IPS-15b (cell line): Measurements from ENCODE around the gene POU2F1.
"Not testable (repeated sequence)": the region's sequence is repeated elsewhere in the genome, so short reads cannot be mapped to it uniquely, and the experiment has no call there.

ENCODE experiments used
- H3K27me3 ChIP-seq: one replicate; pipeline ENCODE4 v1.6.1; 2013; ENCODE audit warnings: low read length; ENCODE audit not compliant: control insufficient read depth, insufficient read depth
- H3K36me3 ChIP-seq: one replicate; pipeline ENCODE4 v1.6.1; 2013; ENCODE audit warnings: low read length; ENCODE audit not compliant: control insufficient read depth, insufficient read depth
- H3K4me1 ChIP-seq: one replicate; pipeline ENCODE4 v1.6.1; 2013; ENCODE audit warnings: mild to moderate bottlenecking, low read length; ENCODE audit not compliant: control insufficient read depth, insufficient read depth
- H3K4me3 ChIP-seq: one replicate; pipeline ENCODE4 v1.5.1; 2013; ENCODE audit warnings: low read depth, low read length
- H3K9ac ChIP-seq: one replicate; pipeline ENCODE4 v1.6.1; 2013; ENCODE audit warnings: low read depth, mild to moderate bottlenecking, low read length
- H3K9me3 ChIP-seq: one replicate; pipeline ENCODE4 v1.6.1; 2013; ENCODE audit warnings: mild to moderate bottlenecking, low read length; ENCODE audit not compliant: control insufficient read depth, insufficient read depth

The POU2F1 gene

DNA sequence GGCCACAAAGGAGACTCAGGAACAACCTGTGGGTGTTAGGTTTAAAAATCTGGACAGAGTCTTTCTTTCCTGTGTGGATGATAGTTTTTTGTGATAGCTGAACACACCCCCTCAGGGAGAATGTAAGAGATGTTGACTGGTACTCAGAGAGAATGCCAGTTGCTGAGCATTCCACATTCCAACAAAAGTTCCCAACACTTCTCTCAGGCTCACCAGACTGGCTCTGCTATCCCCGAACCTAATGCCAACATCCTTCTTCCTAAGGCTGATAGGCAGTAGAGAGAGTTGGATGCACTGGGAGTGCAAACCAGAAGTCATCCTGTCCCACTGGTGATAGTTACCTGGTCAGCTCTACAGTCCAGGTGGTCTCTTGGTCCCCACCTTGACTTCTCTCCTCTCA, 28.7 kb upstream of the POU2F1 start:
- no peaks in the 10 kb centered on the region for H3K36me3 ChIP-seq
- H3K27me3 ChIP-seq = no peaks in the 10 kb centered on the region
- no peak overlapping the region for H3K4me3 ChIP-seq
- H3K9me3 ChIP-seq = no peaks in the 10 kb centered on the region
- H3K4me1 ChIP-seq = no peaks in the 10 kb centered on the region
- H3K9ac ChIP-seq = no peak overlapping the region

DNA sequence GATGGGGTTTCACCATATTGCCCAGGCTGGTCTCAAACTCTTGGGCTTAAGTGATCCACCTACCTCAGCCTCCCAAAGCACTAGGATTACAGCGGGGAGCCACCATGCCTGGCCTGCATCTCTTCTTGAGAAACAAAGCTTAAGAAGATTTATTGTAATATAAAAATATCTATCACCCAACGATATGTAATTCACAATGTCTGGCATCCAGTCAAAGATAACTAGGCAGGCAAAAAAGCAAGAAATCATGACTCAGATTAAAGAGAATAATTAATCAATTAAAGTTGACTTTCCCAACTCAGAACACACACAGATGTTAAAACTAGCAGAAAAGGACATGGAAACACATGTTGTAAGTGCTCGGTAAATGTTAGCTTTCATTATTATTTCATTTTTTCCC, 26.5 kb upstream of the POU2F1 start:
- H3K4me1 ChIP-seq = peaks cover 5% of the 10 kb centered on the region
- no peak overlapping the region for H3K4me3 ChIP-seq
- H3K36me3 ChIP-seq = no peaks in the 10 kb centered on the region
- H3K27me3 ChIP-seq = no peaks in the 10 kb centered on the region
- H3K9ac ChIP-seq = no peak overlapping the region
- no peaks in the 10 kb centered on the region for H3K9me3 ChIP-seq

GRCh38 chr1:167196166-167196565, 24.5 kb upstream of the POU2F1 start:
- Histone ChIP-seq H3K9me3 (no peaks in the 10 kb centered on the region), H3K4me1 (peaks cover 5% of the 10 kb centered on the region), H3K36me3 (no peaks in the 10 kb centered on the region), H3K4me3 (no peak overlapping the region), H3K27me3 (no peaks in the 10 kb centered on the region), H3K9ac (no peak overlapping the region)

GRCh38 chr1:167197236-167197635, 23.4 kb upstream of the POU2F1 start:
- H3K36me3 ChIP-seq = no peaks in the 10 kb centered on the region
- peaks cover 5% of the 10 kb centered on the region for H3K4me1 ChIP-seq
- no peak overlapping the region for H3K9ac ChIP-seq
- H3K4me3 ChIP-seq = no peak overlapping the region
- H3K27me3 ChIP-seq = no peaks in the 10 kb centered on the region
- no peaks in the 10 kb centered on the region for H3K9me3 ChIP-seq

DNA sequence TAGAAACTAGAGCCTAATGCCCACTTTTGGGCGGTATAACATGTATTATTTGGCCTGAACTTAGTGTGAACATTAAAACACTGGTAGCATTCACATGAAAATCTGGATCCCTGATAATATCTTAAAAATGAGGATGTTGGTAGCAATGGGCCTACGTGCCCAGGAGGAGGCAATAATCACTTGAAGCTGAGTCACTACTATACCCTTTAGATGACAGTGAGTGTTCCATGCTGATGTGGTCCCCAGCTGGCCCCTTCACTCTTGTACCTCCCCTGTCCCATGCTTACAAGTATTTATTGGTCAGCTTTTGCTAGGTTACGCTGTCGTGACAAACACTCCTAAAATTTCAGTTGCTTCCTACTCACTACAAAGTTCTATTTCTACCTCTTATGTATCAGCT, 23.0 kb upstream of the POU2F1 start:
- Histone ChIP-seq H3K9ac (no peak overlapping the region), H3K9me3 (no peaks in the 10 kb centered on the region), H3K27me3 (no peaks in the 10 kb centered on the region), H3K4me3 (no peak overlapping the region), H3K36me3 (no peaks in the 10 kb centered on the region), H3K4me1 (peaks cover 5% of the 10 kb centered on the region)

GRCh38 chr1:167198518-167199133, 22.1 kb upstream of the POU2F1 start:
- Histone ChIP-seq H3K9me3 (no peaks in the 10 kb centered on the region), H3K9ac (no peak overlapping the region), H3K4me3 (no peak overlapping the region), H3K4me1 (peaks cover 5% of the 10 kb centered on the region), H3K36me3 (no peaks in the 10 kb centered on the region), H3K27me3 (no peaks in the 10 kb centered on the region)

DNA sequence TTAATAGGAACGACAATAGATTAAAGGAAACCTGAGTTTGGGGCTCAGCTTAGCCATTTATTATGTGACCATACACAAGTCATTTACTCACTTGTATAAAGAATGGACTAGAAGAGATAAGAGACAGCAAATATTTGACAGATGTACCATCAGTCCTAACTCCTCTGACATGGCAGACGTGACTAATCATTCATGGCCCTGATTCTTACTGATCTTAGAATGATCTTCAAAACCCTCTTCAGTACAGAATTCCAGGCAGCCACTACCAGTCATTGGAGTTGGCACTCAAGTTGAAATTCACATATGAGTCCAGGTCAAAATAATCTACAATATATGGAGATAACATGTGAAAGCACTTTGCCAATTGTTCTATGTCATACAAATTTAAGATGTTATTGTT, 21.0 kb upstream of the POU2F1 start:
- Histone ChIP-seq H3K4me3 (no peak overlapping the region), H3K9ac (no peak overlapping the region), H3K4me1 (peaks cover 5% of the 10 kb centered on the region), H3K9me3 (no peaks in the 10 kb centered on the region), H3K36me3 (no peaks in the 10 kb centered on the region), H3K27me3 (no peaks in the 10 kb centered on the region)

DNA sequence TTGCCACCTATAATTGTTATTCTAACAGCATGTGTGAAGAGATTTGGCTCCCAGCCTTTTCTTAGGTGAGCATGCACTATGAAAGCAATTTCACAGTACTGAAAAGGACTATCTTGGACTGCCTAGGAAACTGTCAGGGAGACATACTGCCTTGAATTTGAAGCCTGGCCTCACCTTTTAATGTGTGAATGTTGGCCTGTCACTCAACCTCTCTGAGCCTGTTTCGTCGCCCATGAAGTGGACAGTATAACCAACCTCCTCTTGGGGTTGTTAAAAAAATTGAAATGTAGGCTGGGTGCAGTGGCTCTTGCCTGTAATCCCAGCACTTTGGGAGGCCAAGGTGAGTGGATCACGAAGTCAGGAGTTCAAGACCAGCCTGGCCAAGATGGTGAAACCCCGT, 20.4 kb upstream of the POU2F1 start:
- Histone ChIP-seq H3K27me3 (no peaks in the 10 kb centered on the region), H3K4me3 (no peak overlapping the region), H3K4me1 (peaks cover 5% of the 10 kb centered on the region), H3K36me3 (no peaks in the 10 kb centered on the region), H3K9me3 (no peaks in the 10 kb centered on the region), H3K9ac (no peak overlapping the region)

GRCh38 chr1:167200749-167201148, 19.9 kb upstream of the POU2F1 start:
- Histone ChIP-seq H3K4me1 (peaks cover 5% of the 10 kb centered on the region), H3K36me3 (no peaks in the 10 kb centered on the region), H3K9me3 (no peaks in the 10 kb centered on the region), H3K9ac (no peak overlapping the region), H3K4me3 (no peak overlapping the region), H3K27me3 (no peaks in the 10 kb centered on the region)

- no peaks in the 10 kb centered on the region for H3K27me3 ChIP-seq
- H3K4me1 ChIP-seq = peaks cover 10% of the 10 kb centered on the region
- H3K9me3 ChIP-seq = no peaks in the 10 kb centered on the region
- no peaks in the 10 kb centered on the region for H3K36me3 ChIP-seq
- no peak overlapping the region for H3K4me3 ChIP-seq
- H3K9ac ChIP-seq = no peak overlapping the region
Observed at GRCh38 chr1:167202049-167202448, 18.6 kb upstream of the POU2F1 start.

GRCh38 chr1:167205306-167206050, 15.2 kb upstream of the POU2F1 start:
- H3K27me3 ChIP-seq, H3K9ac ChIP-seq, H3K36me3 ChIP-seq, H3K9me3 ChIP-seq, H3K4me1 ChIP-seq, H3K4me3 ChIP-seq: not testable (repeated sequence)

DNA sequence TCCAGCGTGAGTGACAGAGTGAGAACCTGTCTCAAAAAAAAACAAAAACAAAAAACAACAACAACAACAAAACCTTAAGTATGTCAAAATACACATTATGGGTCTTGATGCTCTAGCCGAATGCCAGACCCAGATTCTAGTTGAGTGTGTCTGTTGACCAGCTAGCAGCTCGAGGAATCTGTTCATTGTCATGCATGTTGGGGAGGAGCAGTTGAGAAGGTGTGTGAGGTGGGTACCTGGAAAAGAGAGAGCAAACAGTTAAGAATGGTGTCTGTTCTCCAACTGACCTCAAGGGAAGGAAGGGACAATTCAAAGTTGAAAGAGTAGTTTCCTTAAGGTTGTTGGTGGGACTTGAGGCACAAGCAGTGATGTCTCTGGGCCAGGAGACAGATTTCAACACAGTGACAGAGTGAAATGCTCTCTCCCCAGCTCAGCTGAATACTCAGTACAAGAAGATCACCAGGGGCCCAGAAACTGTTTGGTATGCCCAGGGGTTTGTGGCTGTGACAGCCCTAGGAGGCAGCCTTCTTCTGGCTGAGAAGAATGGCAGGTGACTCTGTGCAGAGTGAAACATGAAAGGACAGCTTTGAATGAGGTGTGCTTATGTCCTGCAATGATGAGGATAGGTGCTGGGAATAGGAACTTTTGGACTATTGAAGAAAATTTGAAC, 14.4 kb upstream of the POU2F1 start:
- Histone ChIP-seq H3K36me3 (no peaks in the 10 kb centered on the region), H3K4me1 (peaks cover 5% of the 10 kb centered on the region), H3K9ac (no peak overlapping the region), H3K27me3 (no peaks in the 10 kb centered on the region), H3K9me3 (no peaks in the 10 kb centered on the region), H3K4me3 (no peak overlapping the region)
